Right lobe of liver (tissue), 6 donors: ENCODE measurements around the gene VAV3. TPM values are rescaled to one million over a fixed set of nuclear protein-coding genes. Genes with fewer than 3 reads are reported as not detected.

Source experiments
- ATAC-seq, 4 donors: fragments of 200-7000 bp; cut with Tn5 transposase; one replicate each; pipeline ENCODE4 v1.9.1; 2020; ENCODE audit warnings: mild to moderate bottlenecking in 4 of 4, moderate library complexity in 4 of 4
- DNase-seq, 3 donors: peaks; one replicate each; pipeline ENCODE4 v3.0.0-alpha.2; 2020
- H3K27ac ChIP-seq, 3 donors: fragments of 200-600 bp; one replicate each; pipeline ENCODE4 v1.8.0; 2022
- H3K27me3 ChIP-seq, 2 donors: fragments of 200-600 bp; one replicate each; pipeline ENCODE4 v1.8.0; 2022
- H3K36me3 ChIP-seq, 4 donors: fragments of 200-600 bp; sonication (generic) in 1 of 4; one replicate each; pipeline versions ENCODE4 v1.5.1 to v1.8.0; 2017 to 2022; ENCODE audit warnings: control low read depth in 1 of 4
- H3K4me1 ChIP-seq, 4 donors: fragments of 200-600 bp; sonication (generic) in 1 of 4; one replicate each; pipeline versions ENCODE4 v1.5.1 to v1.8.0; 2017 to 2022; ENCODE audit warnings: control low read depth in 1 of 4
- H3K4me3 ChIP-seq, 3 donors: fragments of 200-600 bp; one replicate each; pipeline ENCODE4 v1.8.0; 2022
- H3K9me3 ChIP-seq, 4 donors: fragments of 200-600 bp; sonication (generic) in 1 of 4; one replicate each; pipeline versions ENCODE4 v1.5.1 to v1.8.0; 2017 to 2022; ENCODE audit warnings: control low read depth in 1 of 4
- CTCF ChIP-seq, 4 donors: fragments of 200-600 bp in 3 of 4; fragments of 450-650 bp in 1 of 4; IDR thresholded peaks; one replicate each; pipeline versions ENCODE4 v1.5.1 to v1.8.0; 2016 to 2022; ENCODE audit warnings: antibody characterized with exemption in 4 of 4, mild to moderate bottlenecking in 2 of 4
- POLR2A ChIP-seq: fragments of 450-650 bp; IDR thresholded peaks from one replicate; pipeline ENCODE4 v1.6.1; 2017; ENCODE audit warnings: antibody characterized with exemption, mild to moderate bottlenecking
- WGBS: methylation state at CpG from one replicate; pipeline ENCODE4 v1.1.6; 2018; ENCODE audit warnings: low coverage, low lambda C conversion rate; ENCODE audit not compliant: insufficient coverage; ENCODE audit errors: missing lambda C conversion rate; 5-methylcytosine and 5-hydroxymethylcytosine counted together
- intact Hi-C, 2 donors: fragments of 100-400 bp; cut with DNase I; formaldehyde crosslinking; loops; one replicate each; pipeline versions ENCODE4 v1.11.2 to v1.14.1; 2022
- total RNA-seq, 6 experiments: library from RNA; depleted of rRNA in 2 of 6; stranded (reverse); fragments of >200 nt in 2 of 6; fragmentation: NEBNext Ultra II Directional in 3 of 6; extraction: Animal tissue kit (Norgen Biotek cat#: 25700) in 3 of 6; gene quantifications; one replicate each; pipeline versions ENCODE4 v1.1.0 to v1.2.4, GENCODE V29; 2016 to 2023
- donor health status: DM: no; HTN: yes; CAD: no.
- donor health status: DM: no; HTN: no; CAD: no.
- donor health status: DM: no; HTN: no; CAD: no.
- donor health status: DM: no; HTN: yes; CAD: no.
- donor health status: DM: no; HTN: yes; CAD: no.

VAV3 gene
- total RNA-seq, 6 experiments from 2014 or later: 0.77 to 3.6 (median 1.5) TPM

- 76% methylated on average over 10 of the region's 13 CpGs for WGBS
- Histone ChIP-seq H3K36me3 (no peaks in the 10 kb centered on the region), H3K27me3 (no peaks in the 10 kb centered on the region), H3K4me1 (no peaks in the 10 kb centered on the region), H3K27ac (no peak overlapping the region), H3K4me3 (no peak overlapping the region), H3K9me3 (no peaks in the 10 kb centered on the region)
- ATAC-seq: no peak
- intact Hi-C loops: no loop called here
- no peak for DNase-seq
- TF ChIP-seq CTCF (IDR thresholded peaks at IDR 0.05) (no peak), POLR2A (no peak)
Measured at GRCh38 chr1:107771377-107771776, 193.6 kb downstream of the VAV3 start.

GRCh38 chr1:107767156-107767582, 197.8 kb downstream of the VAV3 start:
- intact Hi-C loops: no loop called here
- TF ChIP-seq POLR2A (no peak), CTCF (IDR thresholded peaks at IDR 0.05) (no peak)
- ATAC-seq: peak; percentile 51 to 97 (median 70)
- H3K27ac ChIP-seq: no peak overlapping the region
- 39% methylated on average over 3 of the region's 3 CpGs for WGBS
- H3K27me3 ChIP-seq: no peaks in the 10 kb centered on the region
- H3K4me3 ChIP-seq: no peak overlapping the region
- DNase-seq: no peak
- H3K9me3 ChIP-seq: no peaks in the 10 kb centered on the region
- no peaks in the 10 kb centered on the region for H3K36me3 ChIP-seq
- no peaks in the 10 kb centered on the region for H3K4me1 ChIP-seq

- DNase-seq: no peak
- Histone ChIP-seq H3K4me3 (no peak overlapping the region), H3K36me3 (no peaks in the 10 kb centered on the region), H3K9me3 (no peaks in the 10 kb centered on the region), H3K27me3 (no peaks in the 10 kb centered on the region), H3K27ac (no peak overlapping the region), H3K4me1 (no peaks in the 10 kb centered on the region)
- peak in 1 of 4 donors; percentile 48 for ATAC-seq
- TF ChIP-seq POLR2A: no peak
- no peak for TF ChIP-seq CTCF (IDR thresholded peaks at IDR 0.05)
- intact Hi-C loops: no loop called here
- WGBS: 41% methylated on average over 1 of the region's 1 CpG
Measured at GRCh38 chr1:107766533-107766932, 198.4 kb downstream of the VAV3 start.

GRCh38 chr1:107762751-107763390, 202.1 kb downstream of the VAV3 start:
- DNase-seq: no peak
- no peaks in the 10 kb centered on the region for H3K4me1 ChIP-seq
- H3K36me3 ChIP-seq: no peaks in the 10 kb centered on the region
- no peaks in the 10 kb centered on the region for H3K27me3 ChIP-seq
- intact Hi-C loops: no loop called here
- no peaks in the 10 kb centered on the region for H3K9me3 ChIP-seq
- WGBS: 59% methylated on average over 6 of the region's 6 CpGs
- H3K4me3 ChIP-seq: no peak overlapping the region
- TF ChIP-seq CTCF (IDR thresholded peaks at IDR 0.05): no peak
- no peak for TF ChIP-seq POLR2A
- ATAC-seq: no peak
- H3K27ac ChIP-seq: no peak overlapping the region
